PFSK-1 (cell line): ENCODE measurements around the gene NATD1.

ENCODE experiments used
- POLR2AphosphoS5 ChIP-seq: IDR thresholded peaks from 2 replicates; pipeline ENCODE4 v1.6.1; 2012; ENCODE audit warnings: low read depth, mild to moderate bottlenecking, control low read depth, low read length, moderate library complexity
- REST ChIP-seq, 2 experiments: IDR thresholded peaks; 2 replicates each; pipeline versions ENCODE4 v1.6.1 to v1.8.0; 2011 to 2012; ENCODE audit warnings: low read depth in 2 of 2, low read length in 2 of 2, control low read depth in 1 of 2, inconsistent platforms in 1 of 2, mild to moderate bottlenecking in 1 of 2, moderate library complexity in 1 of 2; ENCODE audit not compliant: insufficient read depth in 1 of 2
- SIN3A ChIP-seq: IDR thresholded peaks from 2 replicates; pipeline ENCODE4 v1.6.1; 2012; ENCODE audit warnings: mild to moderate bottlenecking, low read length, moderate library complexity, borderline replicate concordance; ENCODE audit not compliant: insufficient read depth
- TAF1 ChIP-seq: IDR thresholded peaks from 2 replicates; pipeline ENCODE4 v1.6.1; 2012; ENCODE audit warnings: low read length, control low read depth, borderline replicate concordance; ENCODE audit not compliant: insufficient read depth

- TF ChIP-seq TAF1 (no peak), REST (IDR thresholded peaks at IDR 0.05; ENCODE audit: insufficient read depth in 1 of 2, low read depth in 2 of 2, low read length in 2 of 2) (no peak), POLR2AphosphoS5 (no peak), SIN3A (no peak)
These were observed 30.1 kb downstream of the NATD1 start for GRCh38 chr17:21223086-21223485.
